Gastroesophageal sphincter (tissue), 3 donors: Measurements from ENCODE around the gene KLF7.

Source experiments
- CTCF ChIP-seq, 4 experiments: fragments of 200-600 bp in 2 of 4; fragments of 450-650 bp in 2 of 4; sonication (generic) in 1 of 4; IDR thresholded peaks; one replicate each; pipeline ENCODE4 v1.5.1; 2017 to 2019; ENCODE audit warnings: antibody characterized with exemption in 4 of 4, mild to moderate bottlenecking in 2 of 4, moderate library complexity in 2 of 4
- EP300 ChIP-seq: sonication (generic); formaldehyde crosslinking; IDR thresholded peaks from one replicate; pipeline ENCODE4 v1.6.1; 2017; ENCODE audit warnings: antibody characterized with exemption, mild to moderate bottlenecking
- POLR2A ChIP-seq, 2 donors: fragments of 450-650 bp; IDR thresholded peaks; one replicate each; pipeline ENCODE4 v1.6.1; 2017; ENCODE audit warnings: antibody characterized with exemption in 2 of 2, mild to moderate bottlenecking in 2 of 2, moderate library complexity in 1 of 2

DNA sequence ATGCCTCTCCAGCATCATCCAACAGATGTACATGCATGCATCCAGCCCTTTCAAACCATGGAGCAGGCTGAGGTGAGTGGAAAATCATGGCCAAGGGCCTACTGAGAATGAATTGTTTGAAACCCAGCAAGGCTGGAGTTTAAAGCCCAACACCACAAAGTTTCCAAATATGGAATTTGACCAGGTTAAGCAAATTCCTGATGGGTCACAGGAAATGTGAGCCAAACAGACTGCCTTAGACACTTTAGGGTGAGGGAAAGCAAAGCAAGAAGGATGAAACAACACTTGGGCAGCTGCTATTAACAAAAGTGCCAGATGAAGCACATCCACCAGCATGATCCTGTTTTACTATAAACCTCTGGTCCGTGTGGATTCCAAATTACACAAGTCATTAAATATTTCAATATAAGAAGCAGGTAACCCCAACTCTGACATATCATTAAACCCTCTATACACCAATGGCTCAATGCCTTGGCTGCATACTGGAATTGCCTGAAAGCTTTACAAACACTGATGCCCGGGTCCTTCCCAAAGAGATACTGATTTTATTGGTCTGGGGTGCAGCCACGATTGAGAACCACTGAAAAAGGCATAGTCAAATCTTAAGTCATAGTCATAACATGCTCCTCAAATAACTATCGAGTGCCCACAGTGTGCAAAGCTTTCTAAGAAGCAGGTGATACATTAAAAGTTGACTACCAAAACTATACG, 9.1 kb downstream of the KLF7 start:
- no peak for TF ChIP-seq EP300
- TF ChIP-seq CTCF (IDR thresholded peaks at IDR 0.05) = no peak
- TF ChIP-seq POLR2A (IDR thresholded peaks at IDR 0.05) = no peak
